ENCODE data around the gene VILL. TPM values are rescaled to one million over a fixed set of nuclear protein-coding genes. Genes with fewer than 3 reads are reported as not detected.

Gene VILL
- total and polyA plus RNA-seq, 10 of the 15 experiments (the other 5 are each of a cell fraction or from before 2014, with no cell fraction given) = 0.15 to 5.4 (median 2.1) TPM; not detected in 1

DNA sequence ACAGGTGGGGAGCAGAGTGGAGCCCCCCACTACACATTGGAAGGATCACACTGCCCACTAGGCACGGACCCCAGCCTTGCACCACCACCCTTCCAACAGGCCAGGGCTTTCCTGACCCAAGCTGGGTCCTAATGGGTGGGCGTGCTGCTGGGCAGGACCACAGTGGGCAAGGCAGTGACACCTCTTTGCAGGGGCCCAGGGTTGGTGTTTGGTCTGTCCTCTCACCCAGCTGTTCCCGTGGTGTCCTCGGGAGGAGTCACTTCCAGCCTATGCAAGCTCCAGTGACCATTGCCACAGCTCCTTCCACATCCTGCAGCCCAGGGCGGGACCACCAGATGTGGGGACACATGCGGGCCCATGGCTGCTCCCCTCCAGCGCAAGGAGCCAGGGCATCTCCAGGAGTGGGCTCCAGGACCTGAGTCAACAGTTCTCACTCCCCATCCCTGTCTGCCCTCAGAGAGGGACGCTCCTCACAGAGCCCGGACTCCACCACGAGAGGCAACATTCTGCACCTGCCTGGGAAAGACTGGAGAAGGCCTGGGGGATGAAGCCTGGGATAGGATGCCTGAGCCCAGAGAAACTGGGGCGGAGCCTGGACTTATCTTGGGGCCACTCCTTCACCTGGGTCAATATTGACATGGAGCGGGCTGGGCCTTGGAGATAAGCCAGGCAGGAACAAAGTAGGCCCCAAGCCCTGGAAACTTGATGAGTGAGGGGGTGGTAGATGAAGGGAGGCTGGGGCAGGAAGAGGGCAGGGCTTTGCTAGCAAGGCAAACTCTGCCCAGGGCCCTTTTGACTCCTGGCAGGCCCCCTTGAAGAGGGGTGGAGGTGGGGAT is 3.9 kb upstream of the VILL start:
- in situ Hi-C loops (cut with MboI) (no loop called here), intact Hi-C loops (cut with micrococcal nuclease; ENCODE audit: unreplicated experiment) (no loop called here)
- H3K27ac ChIP-seq (ENCODE audit: control insufficient read depth, insufficient read depth) = no peak overlapping the region
- no peaks in the 10 kb centered on the region; a peak in 1 of 4 replicates for H3K27me3 ChIP-seq (replicated peaks in 1 of 2; ENCODE audit: control insufficient read depth in 2 of 2, insufficient read depth in 2 of 2, low read length in 1 of 2)
- BruUV-seq (replicated peaks) = no TSS peak
- no peaks in the 10 kb centered on the region for H3K36me3 ChIP-seq (ENCODE audit: control insufficient read depth in 2 of 2, insufficient read depth in 2 of 2, low read length in 1 of 2)
- ATAC-seq (no peak), FAIRE-seq (no peak), DNase-seq (ENCODE audit: low read depth, low spot score) (no peak)
- POLR2A ChIA-PET = no interaction called here
- 36% methylated on average over 12 of the region's 12 CpGs for WGBS (ENCODE audit: insufficient coverage, insufficient replicate concordance, low lambda C conversion rate, missing lambda C conversion rate)
- CTCF ChIA-PET = interaction anchor here (1.0 to 1.9 kb wide), 3 partner anchors 12 to 132 kb away, joined by 3 to 12 read pairs (median 3); no protein-coding TSS in a partner anchor
- H3K4me3 ChIP-seq = no peak overlapping the region
- no peaks in the 10 kb centered on the region for H4K20me1 ChIP-seq (ENCODE audit: control insufficient read depth, insufficient read depth)
- H3K4me1 ChIP-seq (ENCODE audit: control insufficient read depth, insufficient read depth, low read length) = no peaks in the 10 kb centered on the region
- no peaks in the 10 kb centered on the region for H3K79me2 ChIP-seq (ENCODE audit: control insufficient read depth, insufficient read depth, low read length)
- SMC1A ChIA-PET (ENCODE audit: uncharacterized antibody, unreplicated experiment) = interaction anchor here (1.0 kb wide), 1 partner anchor 10 kb away, joined by 3 read pairs; no protein-coding TSS in a partner anchor
- RAD21 ChIA-PET (ENCODE audit: unreplicated experiment) = no interaction called here
- no peaks in the 10 kb centered on the region for H3K9me3 ChIP-seq (replicated peaks; ENCODE audit: control insufficient read depth, insufficient read depth, low read length)
- no peak for TF ChIP-seq YY1 (IDR thresholded peaks at IDR 0.05; ENCODE audit: low read depth, low read length)
- no peak for TF ChIP-seq MTA2 (IDR thresholded peaks at IDR 0.05; ENCODE audit: low read depth)
- no peak for TF ChIP-seq SRF (IDR thresholded peaks at IDR 0.05; ENCODE audit: low read depth in 2 of 2, low read length in 2 of 2)
- no peak for TF ChIP-seq ZBED1 (IDR thresholded peaks at IDR 0.05; ENCODE audit: borderline replicate concordance)
- TF ChIP-seq, protein P1, sequence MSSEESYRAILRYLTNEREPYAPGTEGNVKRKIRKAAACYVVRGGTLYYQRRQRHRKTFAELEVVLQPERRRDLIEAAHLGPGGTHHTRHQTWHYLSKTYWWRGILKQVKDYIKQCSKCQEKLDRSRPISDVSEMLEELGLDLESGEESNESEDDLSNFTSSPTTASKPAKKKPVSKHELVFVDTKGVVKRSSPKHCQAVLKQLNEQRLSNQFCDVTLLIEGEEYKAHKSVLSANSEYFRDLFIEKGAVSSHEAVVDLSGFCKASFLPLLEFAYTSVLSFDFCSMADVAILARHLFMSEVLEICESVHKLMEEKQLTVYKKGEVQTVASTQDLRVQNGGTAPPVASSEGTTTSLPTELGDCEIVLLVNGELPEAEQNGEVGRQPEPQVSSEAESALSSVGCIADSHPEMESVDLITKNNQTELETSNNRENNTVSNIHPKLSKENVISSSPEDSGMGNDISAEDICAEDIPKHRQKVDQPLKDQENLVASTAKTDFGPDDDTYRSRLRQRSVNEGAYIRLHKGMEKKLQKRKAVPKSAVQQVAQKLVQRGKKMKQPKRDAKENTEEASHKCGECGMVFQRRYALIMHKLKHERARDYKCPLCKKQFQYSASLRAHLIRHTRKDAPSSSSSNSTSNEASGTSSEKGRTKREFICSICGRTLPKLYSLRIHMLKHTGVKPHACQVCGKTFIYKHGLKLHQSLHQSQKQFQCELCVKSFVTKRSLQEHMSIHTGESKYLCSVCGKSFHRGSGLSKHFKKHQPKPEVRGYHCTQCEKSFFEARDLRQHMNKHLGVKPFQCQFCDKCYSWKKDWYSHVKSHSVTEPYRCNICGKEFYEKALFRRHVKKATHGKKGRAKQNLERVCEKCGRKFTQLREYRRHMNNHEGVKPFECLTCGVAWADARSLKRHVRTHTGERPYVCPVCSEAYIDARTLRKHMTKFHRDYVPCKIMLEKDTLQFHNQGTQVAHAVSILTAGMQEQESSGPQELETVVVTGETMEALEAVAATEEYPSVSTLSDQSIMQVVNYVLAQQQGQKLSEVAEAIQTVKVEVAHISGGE (CRISPR knock-in tag; IDR thresholded peaks at IDR 0.05) = no peak
- TF ChIP-seq NFXL1 (IDR thresholded peaks at IDR 0.05; ENCODE audit: borderline replicate concordance) = no peak
- TF ChIP-seq RELA (IDR thresholded peaks at IDR 0.05; ENCODE audit: borderline replicate concordance, partially characterized antibody) = no peak
- TF ChIP-seq GATAD2B (conservative IDR thresholded peaks at IDR 0.05; ENCODE audit: low read depth) = no peak
- no peak for TF ChIP-seq SREBF2 (IDR thresholded peaks at IDR 0.05; ENCODE audit: low read length)
- TF ChIP-seq NBN (IDR thresholded peaks at IDR 0.05) = no peak
- TF ChIP-seq, protein P2, sequence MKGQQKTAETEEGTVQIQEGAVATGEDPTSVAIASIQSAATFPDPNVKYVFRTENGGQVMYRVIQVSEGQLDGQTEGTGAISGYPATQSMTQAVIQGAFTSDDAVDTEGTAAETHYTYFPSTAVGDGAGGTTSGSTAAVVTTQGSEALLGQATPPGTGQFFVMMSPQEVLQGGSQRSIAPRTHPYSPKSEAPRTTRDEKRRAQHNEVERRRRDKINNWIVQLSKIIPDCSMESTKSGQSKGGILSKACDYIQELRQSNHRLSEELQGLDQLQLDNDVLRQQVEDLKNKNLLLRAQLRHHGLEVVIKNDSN (IDR thresholded peaks at IDR 0.05; ENCODE audit: borderline replicate concordance, extremely low read length, insufficient read depth, low read depth, low read length) = no peak
- no peak for TF ChIP-seq SUZ12 (IDR thresholded peaks at IDR 0.05; ENCODE audit: unreplicated experiment)
- TF ChIP-seq TCF3 (IDR thresholded peaks at IDR 0.05; ENCODE audit: borderline replicate concordance, insufficient read depth, low read depth, low read length) = no peak
- TF ChIP-seq JUNB (IDR thresholded peaks at IDR 0.05) = no peak
- no peak for TF ChIP-seq SMARCA5 (IDR thresholded peaks at IDR 0.05)
- TF ChIP-seq ETV6 (conservative IDR thresholded peaks at IDR 0.05 in 1 of 2, IDR thresholded peaks at IDR 0.05 in 1 of 2; ENCODE audit: borderline replicate concordance in 1 of 2, low read depth in 1 of 2) = no peak
- H3K9ac ChIP-seq (ENCODE audit: control insufficient read depth, insufficient read depth, low read length) = no peak overlapping the region
- H2AFZ ChIP-seq (ENCODE audit: control insufficient read depth, low read depth, low read length) = no peak overlapping the region
- no peak overlapping the region for H3K4me2 ChIP-seq (ENCODE audit: control insufficient read depth, insufficient read depth)
